ENCODE results near the gene TAF11L4. TPM values are rescaled to one million over a fixed set of nuclear protein-coding genes. Genes with fewer than 3 reads are reported as not detected.
"Not testable (repeated sequence)": the region's sequence is repeated elsewhere in the genome, so short reads cannot be mapped to it uniquely, and the experiment has no call there.

TAF11L4 gene
- total RNA-seq, 1 experiment from 2014 or later: not detected

- Histone ChIP-seq H3K23ac (ENCODE audit: insufficient read length, low read depth, low read length) (no peak overlapping the region), H3K27ac (ENCODE audit: insufficient read length, low read depth, low read length) (no peak overlapping the region), H3K18ac (ENCODE audit: insufficient read length, low read depth, low read length) (no peak overlapping the region), H3K56ac (ENCODE audit: insufficient read length, low read depth, low read length) (no peak overlapping the region), H2AK5ac (ENCODE audit: insufficient read length, low read length) (no peak overlapping the region), H3K4me1 (ENCODE audit: insufficient read depth, low read length) (no peaks in the 10 kb centered on the region), H2AFZ (ENCODE audit: low read length) (no peak overlapping the region), H4K20me1 (ENCODE audit: control insufficient read depth, insufficient read depth, insufficient read length) (no peaks in the 10 kb centered on the region), H4K91ac (ENCODE audit: insufficient read length, low read depth, low read length) (no peak overlapping the region), H3T11ph (ENCODE audit: low read length) (no peak overlapping the region), H2BK120ac (ENCODE audit: low read depth, low read length, poor library complexity, severe bottlenecking) (no peak overlapping the region), H3K9ac (ENCODE audit: extremely low read depth, insufficient read length, low read length) (no peak overlapping the region), H3K9me3 (ENCODE audit: control insufficient read depth, low read depth, low read length) (no peaks in the 10 kb centered on the region), H4K8ac (replicated peaks; ENCODE audit: insufficient read length, low read depth, low read length) (no peak overlapping the region), H3K14ac (ENCODE audit: insufficient read depth, low read length) (no peak overlapping the region; the same call in 1 of the 2 replicates), H3K23me2 (ENCODE audit: insufficient read length, low read depth, low read length, poor library complexity, severe bottlenecking) (no peaks in the 10 kb centered on the region), H4K5ac (ENCODE audit: insufficient read length, low read depth, low read length) (no peak overlapping the region), H2BK20ac (ENCODE audit: low read depth, low read length, poor library complexity, severe bottlenecking) (no peak overlapping the region), H3K4ac (ENCODE audit: low read depth, low read length) (no peak overlapping the region), H3K4me2 (ENCODE audit: insufficient read depth, insufficient read length, low read length) (no peak overlapping the region), H3K27me3 (ENCODE audit: insufficient read depth, low read length) (no peaks in the 10 kb centered on the region), H2BK15ac (ENCODE audit: low read depth, low read length) (no peak overlapping the region), H3K79me1 (ENCODE audit: insufficient read depth, low read depth, low read length, poor library complexity, severe bottlenecking) (no peaks in the 10 kb centered on the region), H2BK12ac (ENCODE audit: insufficient read length, low read depth, low read length) (no peak overlapping the region), H3K79me2 (ENCODE audit: insufficient read depth, low read length) (no peaks in the 10 kb centered on the region), H2BK5ac (ENCODE audit: insufficient read length, low read length) (no peak overlapping the region)
- no peaks in the 10 kb centered on the region for H3K27me3 Mint-ChIP-seq (ENCODE audit: low read depth)
- TF ChIP-seq, protein P1, sequence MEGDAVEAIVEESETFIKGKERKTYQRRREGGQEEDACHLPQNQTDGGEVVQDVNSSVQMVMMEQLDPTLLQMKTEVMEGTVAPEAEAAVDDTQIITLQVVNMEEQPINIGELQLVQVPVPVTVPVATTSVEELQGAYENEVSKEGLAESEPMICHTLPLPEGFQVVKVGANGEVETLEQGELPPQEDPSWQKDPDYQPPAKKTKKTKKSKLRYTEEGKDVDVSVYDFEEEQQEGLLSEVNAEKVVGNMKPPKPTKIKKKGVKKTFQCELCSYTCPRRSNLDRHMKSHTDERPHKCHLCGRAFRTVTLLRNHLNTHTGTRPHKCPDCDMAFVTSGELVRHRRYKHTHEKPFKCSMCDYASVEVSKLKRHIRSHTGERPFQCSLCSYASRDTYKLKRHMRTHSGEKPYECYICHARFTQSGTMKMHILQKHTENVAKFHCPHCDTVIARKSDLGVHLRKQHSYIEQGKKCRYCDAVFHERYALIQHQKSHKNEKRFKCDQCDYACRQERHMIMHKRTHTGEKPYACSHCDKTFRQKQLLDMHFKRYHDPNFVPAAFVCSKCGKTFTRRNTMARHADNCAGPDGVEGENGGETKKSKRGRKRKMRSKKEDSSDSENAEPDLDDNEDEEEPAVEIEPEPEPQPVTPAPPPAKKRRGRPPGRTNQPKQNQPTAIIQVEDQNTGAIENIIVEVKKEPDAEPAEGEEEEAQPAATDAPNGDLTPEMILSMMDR (conservative IDR thresholded peaks at IDR 0.05): no peak
- 0 out of 4 replicates have a peak, but pooled peaks cover 3 to 6% of the 10 kb centered on the region in 2 experiments for H3K4me1 Mint-ChIP-seq
- H3K36me3 Mint-ChIP-seq (ENCODE audit: insufficient read depth in 1 of 3, low read depth in 3 of 3): no peaks in the 10 kb centered on the region; a peak in 1 of 7 replicates
- H3K9me3 Mint-ChIP-seq: no peaks in the 10 kb centered on the region
- H3K27ac Mint-ChIP-seq: no peak overlapping the region; a peak in 1 of 7 replicates
- no peak for DNase-seq
- WGBS (ENCODE audit: extremely low coverage, insufficient read length, low lambda C conversion rate): no CpG with 5 or more reads among the region's 17 CpGs
- no peak overlapping the region for H3K4me3 Mint-ChIP-seq
Measured at GRCh38 chr5:17511775-17512325, 9.8 kb upstream of the TAF11L4 start.

- H3K36me3 Mint-ChIP-seq (ENCODE audit: insufficient read depth in 1 of 3, low read depth in 3 of 3); H4K20me1 ChIP-seq (ENCODE audit: control insufficient read depth, insufficient read depth, insufficient read length); H4K5ac ChIP-seq (ENCODE audit: insufficient read length, low read depth, low read length); H4K91ac ChIP-seq (ENCODE audit: insufficient read length, low read depth, low read length); H3K4me2 ChIP-seq (ENCODE audit: insufficient read depth, insufficient read length, low read length); H3K79me1 ChIP-seq (ENCODE audit: insufficient read depth, low read depth, low read length, poor library complexity, severe bottlenecking); H3K18ac ChIP-seq (ENCODE audit: insufficient read length, low read depth, low read length); H3K23me2 ChIP-seq (ENCODE audit: insufficient read length, low read depth, low read length, poor library complexity, severe bottlenecking); H2BK12ac ChIP-seq (ENCODE audit: insufficient read length, low read depth, low read length); H3K56ac ChIP-seq (ENCODE audit: insufficient read length, low read depth, low read length); H2BK20ac ChIP-seq (ENCODE audit: low read depth, low read length, poor library complexity, severe bottlenecking); H2AK5ac ChIP-seq (ENCODE audit: insufficient read length, low read length); H2BK5ac ChIP-seq (ENCODE audit: insufficient read length, low read length); H3K27ac ChIP-seq (ENCODE audit: insufficient read length, low read depth, low read length); H3K23ac ChIP-seq (ENCODE audit: insufficient read length, low read depth, low read length); H3K14ac ChIP-seq (ENCODE audit: insufficient read depth, low read length); H3T11ph ChIP-seq (ENCODE audit: low read length); H3K9me3 Mint-ChIP-seq; H3K9ac ChIP-seq (ENCODE audit: extremely low read depth, insufficient read length, low read length); H3K4me1 Mint-ChIP-seq; H3K4ac ChIP-seq (ENCODE audit: low read depth, low read length); H3K79me2 ChIP-seq (ENCODE audit: insufficient read depth, low read length); H3K27me3 Mint-ChIP-seq (ENCODE audit: low read depth); H3K27ac Mint-ChIP-seq; DNase-seq; H3K9me3 ChIP-seq (ENCODE audit: control insufficient read depth, low read depth, low read length); H3K27me3 ChIP-seq (ENCODE audit: insufficient read depth, low read length); H3K4me1 ChIP-seq (ENCODE audit: insufficient read depth, low read length); H4K8ac ChIP-seq (replicated peaks; ENCODE audit: insufficient read length, low read depth, low read length); H3K4me3 Mint-ChIP-seq; H2BK15ac ChIP-seq (ENCODE audit: low read depth, low read length); H2BK120ac ChIP-seq (ENCODE audit: low read depth, low read length, poor library complexity, severe bottlenecking); H2AFZ ChIP-seq (ENCODE audit: low read length): not testable (repeated sequence)
- WGBS (ENCODE audit: extremely low coverage, insufficient read length, low lambda C conversion rate): no CpG with 5 or more reads among the region's 12 CpGs
Measured at GRCh38 chr5:17517526-17517925, 4.1 kb upstream of the TAF11L4 start.
